T1000 (cell line): ENCODE results near the gene SNX8.
"Not testable (repeated sequence)": the region's sequence is repeated elsewhere in the genome, so short reads cannot be mapped to it uniquely, and the experiment has no call there.

Experiments
- DNase-seq: peaks from one replicate; lab custom pipeline; 2025; ENCODE audit warnings: mixed read lengths; lab: John Stamatoyannopoulos, UW

Gene SNX8, protein sequence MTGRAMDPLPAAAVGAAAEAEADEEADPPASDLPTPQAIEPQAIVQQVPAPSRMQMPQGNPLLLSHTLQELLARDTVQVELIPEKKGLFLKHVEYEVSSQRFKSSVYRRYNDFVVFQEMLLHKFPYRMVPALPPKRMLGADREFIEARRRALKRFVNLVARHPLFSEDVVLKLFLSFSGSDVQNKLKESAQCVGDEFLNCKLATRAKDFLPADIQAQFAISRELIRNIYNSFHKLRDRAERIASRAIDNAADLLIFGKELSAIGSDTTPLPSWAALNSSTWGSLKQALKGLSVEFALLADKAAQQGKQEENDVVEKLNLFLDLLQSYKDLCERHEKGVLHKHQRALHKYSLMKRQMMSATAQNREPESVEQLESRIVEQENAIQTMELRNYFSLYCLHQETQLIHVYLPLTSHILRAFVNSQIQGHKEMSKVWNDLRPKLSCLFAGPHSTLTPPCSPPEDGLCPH

GRCh38 chr7:2314209-2314955, at the start of gene SNX8:
Gene SNX8 (minus strand): TSS chr7:2314441. CDS start chr7:2314421, 20 bp downstream.
- peak; percentile 92 for DNase-seq

DNA sequence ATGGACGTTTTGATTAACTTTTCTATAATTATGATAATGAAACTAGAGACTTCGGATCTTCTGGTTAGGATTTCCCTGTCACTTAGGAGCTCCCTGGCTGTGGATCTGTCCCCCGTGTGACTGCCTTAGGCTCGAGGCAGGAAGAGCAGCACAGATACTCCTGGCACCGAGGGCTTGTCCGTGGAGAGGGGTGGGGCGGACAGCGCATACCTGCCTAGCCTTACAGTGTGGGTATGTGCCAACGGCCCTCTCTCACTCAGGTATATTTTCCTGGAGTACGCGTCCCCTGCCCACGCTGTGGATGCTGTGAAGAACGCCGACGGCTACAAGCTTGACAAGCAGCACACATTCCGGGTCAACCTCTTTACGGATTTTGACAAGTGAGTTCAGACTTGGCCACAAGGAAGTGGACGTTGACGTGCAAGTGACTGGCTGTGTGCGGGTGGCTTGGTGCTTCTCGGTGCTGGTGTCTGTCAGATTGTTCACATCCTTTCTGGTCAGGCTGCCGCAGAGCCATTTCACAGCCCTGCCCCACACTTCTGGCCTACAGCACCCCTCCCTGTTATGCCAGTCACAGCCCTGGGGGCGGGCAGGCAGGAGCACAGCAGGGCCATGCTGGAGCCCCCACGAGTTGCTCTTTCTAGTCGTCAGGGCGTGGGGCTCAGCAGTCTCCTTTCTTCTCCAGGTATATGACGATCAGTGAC, 48.3 kb upstream of the SNX8 start:
- DNase-seq: no peak

- no peak for DNase-seq
Measured at GRCh38 chr7:2360796-2361195, 46.6 kb upstream of the SNX8 start.

DNA sequence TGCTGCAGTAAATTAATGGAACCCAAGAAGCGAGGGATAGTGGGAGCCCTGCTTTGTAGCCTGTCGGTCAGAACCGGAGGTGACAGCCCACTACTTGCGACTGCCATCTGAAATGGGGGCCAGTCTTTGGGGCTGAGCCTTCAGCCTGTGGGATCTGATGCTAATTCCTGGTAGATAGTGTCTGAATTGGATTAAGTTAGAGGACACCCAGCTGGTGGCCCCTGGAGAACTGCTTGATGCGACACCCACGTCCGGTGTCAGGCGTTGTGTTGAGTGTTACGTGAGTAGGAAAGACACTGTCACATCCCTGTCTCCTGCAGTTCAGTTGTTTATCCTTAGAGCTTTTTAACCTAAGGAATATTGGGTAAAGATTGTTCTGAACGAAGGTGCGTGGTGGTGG, 45.4 kb upstream of the SNX8 start:
- DNase-seq: no peak

- no peak for DNase-seq
Measured at GRCh38 chr7:2358968-2359527, 44.8 kb upstream of the SNX8 start.

DNA sequence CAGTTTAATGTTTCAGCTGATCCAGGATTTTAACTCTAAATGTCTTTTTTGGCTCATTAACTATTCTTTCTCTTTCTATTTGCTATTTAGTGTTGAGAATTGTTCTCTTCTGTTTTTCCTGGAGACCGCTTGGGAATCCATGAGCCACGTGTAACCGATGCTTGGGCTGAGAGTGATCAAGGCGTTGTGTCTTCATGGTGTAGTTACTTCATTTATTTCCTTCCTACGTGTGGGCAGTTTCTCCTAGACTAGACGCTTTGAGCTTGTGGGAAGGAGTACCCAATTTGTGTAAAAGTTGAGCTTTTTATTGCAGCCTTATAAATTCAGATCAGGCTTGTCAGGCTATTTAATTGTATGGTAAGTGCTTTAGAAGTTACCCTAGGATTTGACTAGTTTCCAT, 43.3 kb upstream of the SNX8 start:
- DNase-seq: no peak

DNA sequence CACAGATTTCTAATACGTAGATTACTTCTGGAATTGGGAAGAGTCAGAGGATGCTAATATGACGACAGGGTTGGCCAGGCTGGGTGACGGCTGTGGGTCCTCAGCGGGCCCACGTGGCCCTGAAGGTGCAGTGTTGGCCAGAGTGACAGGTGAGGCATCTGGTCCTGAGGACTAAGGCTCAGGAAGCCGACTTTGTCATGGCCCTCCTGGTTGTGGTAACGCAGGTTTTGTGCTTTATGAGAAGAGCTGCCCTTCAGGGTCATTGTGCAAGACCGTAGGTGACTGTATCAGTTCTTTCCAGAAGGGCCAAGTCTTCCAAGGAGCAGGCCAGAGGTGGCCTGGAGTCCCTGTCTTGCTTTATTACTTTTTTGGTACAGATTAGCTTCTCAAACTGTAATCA, 42.9 kb upstream of the SNX8 start:
- DNase-seq: no peak

DNA sequence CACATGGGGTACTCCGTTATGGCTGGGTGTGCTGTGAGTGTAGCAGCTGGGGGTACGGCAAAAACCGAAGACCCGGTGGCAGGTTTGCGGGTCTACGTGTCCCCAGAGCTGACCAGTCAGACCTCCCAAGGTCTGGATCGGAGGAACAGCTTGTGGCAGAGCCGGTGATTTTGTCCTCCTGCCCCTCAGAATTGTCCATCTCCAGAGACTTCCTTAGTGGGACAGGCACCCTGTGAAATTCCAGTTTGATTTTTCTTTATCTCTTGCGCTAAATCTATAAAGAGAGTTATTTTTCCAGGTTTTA, 41.4 kb upstream of the SNX8 start:
- no peak for DNase-seq

GRCh38 chr7:2354939-2355704, 40.9 kb upstream of the SNX8 start:
- DNase-seq: no peak

GRCh38 chr7:2354186-2354938, 40.1 kb upstream of the SNX8 start, which contains the start of gene EIF3B:
Gene EIF3B (plus strand): TSS chr7:2354827. CDS start chr7:2354922, 95 bp downstream.
- DNase-seq: peak; percentile 91

- peak; percentile 91 for DNase-seq
Measured at GRCh38 chr7:2353936-2354185, 39.6 kb upstream of the SNX8 start.

- no peak for DNase-seq
Measured at GRCh38 chr7:2353113-2353935, 39.1 kb upstream of the SNX8 start.

- no peak for DNase-seq
Measured at GRCh38 chr7:2350861-2351260, 36.6 kb upstream of the SNX8 start.

DNA sequence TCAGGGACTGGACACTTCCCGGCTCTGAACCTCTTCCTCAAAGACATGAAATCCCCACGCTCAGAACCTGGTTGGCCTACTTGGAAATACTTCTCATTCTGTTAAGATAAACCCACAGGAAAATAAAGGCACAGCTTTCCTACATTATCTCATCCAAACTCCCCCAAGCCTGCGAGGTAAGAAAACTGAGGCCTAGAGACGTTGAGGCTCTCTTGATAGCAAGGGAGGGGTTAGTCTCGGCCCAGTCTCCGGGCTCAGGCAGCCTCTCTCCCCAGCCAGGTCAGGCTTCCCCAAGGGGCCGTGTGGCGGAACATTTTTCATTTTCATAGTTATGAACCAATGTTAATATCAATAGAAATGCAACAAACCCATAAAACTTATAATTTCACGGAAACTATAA, 35.8 kb upstream of the SNX8 start:
- no peak for DNase-seq

GRCh38 chr7:2347351-2348063, 33.3 kb upstream of the SNX8 start:
- not testable (repeated sequence) for DNase-seq

- DNase-seq: no peak
Measured at GRCh38 chr7:2336626-2337299, 22.5 kb upstream of the SNX8 start.

GRCh38 chr7:2332606-2333231, 18.5 kb upstream of the SNX8 start:
- not testable (repeated sequence) for DNase-seq

GRCh38 chr7:2331707-2332106, 17.5 kb upstream of the SNX8 start:
- DNase-seq: no peak

DNA sequence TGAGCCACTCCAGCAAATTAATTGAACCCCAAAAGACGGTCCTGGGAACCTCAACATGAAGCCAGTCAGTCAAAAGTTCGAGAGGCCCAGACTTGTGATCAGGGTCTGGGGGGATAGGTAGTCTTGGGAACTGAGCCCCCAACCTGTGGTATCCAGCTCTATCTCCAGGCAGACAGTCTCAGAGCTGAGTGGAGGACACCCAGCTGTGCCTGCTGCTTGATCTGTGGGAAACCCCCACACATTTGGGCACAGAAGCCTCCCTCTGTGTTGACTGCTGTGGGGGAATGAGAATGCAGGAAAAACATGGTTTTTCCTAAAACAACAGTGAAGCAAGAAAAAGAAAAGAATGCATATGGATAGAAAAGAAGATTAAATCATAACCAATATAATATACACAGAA, 16.3 kb upstream of the SNX8 start:
- no peak for DNase-seq
